MM.1S (cell line): ENCODE measurements around the gene TSPAN1.

Experiments used
- DNase-seq: peaks from one replicate; pipeline ENCODE4 v3.0.0-alpha.2; 2015
- H2AFZ ChIP-seq: fragments of 300-600 bp; sonication (generic); 2 replicates; pipeline ENCODE4 v1.6.0; 2016; ENCODE audit warnings: antibody characterized with exemption, low read length
- H3F3A ChIP-seq: fragments of 300-600 bp; sonication (generic); 2 replicates; pipeline ENCODE4 v1.6.1; 2016; ENCODE audit warnings: mild to moderate bottlenecking, antibody characterized with exemption, low read length, moderate library complexity, mixed read lengths; ENCODE audit not compliant: insufficient read depth
- H3K27ac ChIP-seq: fragments of 300-600 bp; sonication (generic); 2 replicates; pipeline ENCODE4 v1.5.1; 2016; ENCODE audit warnings: mild to moderate bottlenecking, low read length
- H3K27me3 ChIP-seq: fragments of 300-600 bp; sonication (generic); replicated peaks from 2 replicates; pipeline ENCODE4 v1.6.0; 2016; ENCODE audit warnings: low read length; ENCODE audit not compliant: insufficient read depth
- H3K36me3 ChIP-seq: fragments of 300-600 bp; sonication (generic); replicated peaks from 2 replicates; pipeline ENCODE4 v1.6.1; 2016; ENCODE audit warnings: mild to moderate bottlenecking, low read length, mixed read lengths; ENCODE audit not compliant: insufficient read depth
- H3K4me1 ChIP-seq: fragments of 300-600 bp; sonication (generic); 2 replicates; pipeline ENCODE4 v1.6.1; 2016; ENCODE audit warnings: low read length, mixed read lengths
- H3K4me2 ChIP-seq: fragments of 300-600 bp; sonication (generic); 2 replicates; pipeline ENCODE4 v1.6.0; 2016; ENCODE audit warnings: low read depth, low read length
- H3K4me3 ChIP-seq: fragments of 300-600 bp; sonication (generic); 2 replicates; pipeline ENCODE4 v1.5.1; 2016; ENCODE audit warnings: low read length, mixed read lengths
- H3K79me2 ChIP-seq: fragments of 300-600 bp; sonication (generic); 2 replicates; pipeline ENCODE4 v1.6.1; 2016; ENCODE audit warnings: mixed run types, low read length, mixed read lengths
- H3K9ac ChIP-seq: fragments of 300-600 bp; sonication (generic); 2 replicates; pipeline ENCODE4 v1.6.1; 2016; ENCODE audit warnings: low read length, mixed read lengths
- H3K9me2 ChIP-seq: fragments of 300-600 bp; sonication (generic); replicated peaks from 2 replicates; pipeline ENCODE4 v1.6.1; 2016; ENCODE audit warnings: mild to moderate bottlenecking, low read length, mixed read lengths; ENCODE audit not compliant: insufficient read depth
- H3K9me3 ChIP-seq: fragments of 300-600 bp; sonication (generic); replicated peaks from 2 replicates; pipeline ENCODE4 v1.6.1; 2016; ENCODE audit warnings: mild to moderate bottlenecking, low read length, mixed read lengths; ENCODE audit not compliant: insufficient read depth
- H4K20me1 ChIP-seq: fragments of 300-600 bp; sonication (generic); 2 replicates; pipeline ENCODE4 v1.6.1; 2016; ENCODE audit warnings: mild to moderate bottlenecking, low read length, moderate library complexity, mixed read lengths; ENCODE audit not compliant: insufficient read depth
- EZH2 ChIP-seq: fragments of 300-600 bp; sonication (generic); optimal IDR thresholded peaks from 2 replicates; pipeline ENCODE3; 2017; ENCODE audit warnings: low read depth, mild to moderate bottlenecking, antibody characterized with exemption, low read length, mixed read lengths
- EZH2phosphoT487 ChIP-seq: fragments of 300-600 bp; sonication (generic); IDR thresholded peaks from 2 replicates; pipeline ENCODE4 v1.6.1; 2018; ENCODE audit warnings: antibody characterized with exemption, low read length
- TF ChIP-seq, protein P1 (sequence below): fragments of 300-600 bp; sonication (generic); IDR thresholded peaks from 2 replicates; pipeline ENCODE4 v1.5.1; 2016; ENCODE audit warnings: antibody characterized with exemption, low read length, mixed read lengths

Gene TSPAN1

DNA sequence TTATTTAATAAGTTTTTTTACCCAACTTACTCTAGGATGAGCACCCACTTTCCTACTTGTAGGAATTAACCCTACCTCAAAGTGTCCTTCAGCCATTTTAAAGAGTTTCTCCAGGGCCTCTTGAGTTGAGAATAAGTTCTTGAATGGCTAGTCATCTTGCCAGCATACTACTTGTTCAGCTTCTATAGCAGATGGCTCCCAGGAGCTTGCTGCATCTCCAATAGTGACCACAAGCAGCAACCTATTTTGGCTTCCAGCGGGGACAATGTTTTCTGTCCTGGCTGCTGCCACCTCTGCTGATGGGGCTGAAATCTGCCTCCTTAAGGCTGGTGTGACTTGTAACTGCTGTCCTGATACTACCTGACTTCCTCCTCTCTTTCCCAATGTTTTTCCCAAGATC is 21.7 kb upstream of the TSPAN1 start:
- no peaks in the 10 kb centered on the region for H3K36me3 ChIP-seq
- DNase-seq: no peak
- H3K9ac ChIP-seq: no peak overlapping the region
- H3K4me3 ChIP-seq: no peak overlapping the region
- H3K4me2 ChIP-seq: no peak overlapping the region
- H3K27me3 ChIP-seq: no peaks in the 10 kb centered on the region
- H4K20me1 ChIP-seq: no peaks in the 10 kb centered on the region
- H3F3A ChIP-seq: no peaks in the 10 kb centered on the region
- no peak overlapping the region for H2AFZ ChIP-seq
- H3K79me2 ChIP-seq: no peaks in the 10 kb centered on the region
- no peak overlapping the region for H3K27ac ChIP-seq
- no peaks in the 10 kb centered on the region for H3K9me2 ChIP-seq
- peaks cover 5% of the 10 kb centered on the region; the same call in 1 of the 2 replicates for H3K4me1 ChIP-seq
- TF ChIP-seq EZH2phosphoT487: no peak
- no peak for TF ChIP-seq EZH2
- TF ChIP-seq, protein P1, sequence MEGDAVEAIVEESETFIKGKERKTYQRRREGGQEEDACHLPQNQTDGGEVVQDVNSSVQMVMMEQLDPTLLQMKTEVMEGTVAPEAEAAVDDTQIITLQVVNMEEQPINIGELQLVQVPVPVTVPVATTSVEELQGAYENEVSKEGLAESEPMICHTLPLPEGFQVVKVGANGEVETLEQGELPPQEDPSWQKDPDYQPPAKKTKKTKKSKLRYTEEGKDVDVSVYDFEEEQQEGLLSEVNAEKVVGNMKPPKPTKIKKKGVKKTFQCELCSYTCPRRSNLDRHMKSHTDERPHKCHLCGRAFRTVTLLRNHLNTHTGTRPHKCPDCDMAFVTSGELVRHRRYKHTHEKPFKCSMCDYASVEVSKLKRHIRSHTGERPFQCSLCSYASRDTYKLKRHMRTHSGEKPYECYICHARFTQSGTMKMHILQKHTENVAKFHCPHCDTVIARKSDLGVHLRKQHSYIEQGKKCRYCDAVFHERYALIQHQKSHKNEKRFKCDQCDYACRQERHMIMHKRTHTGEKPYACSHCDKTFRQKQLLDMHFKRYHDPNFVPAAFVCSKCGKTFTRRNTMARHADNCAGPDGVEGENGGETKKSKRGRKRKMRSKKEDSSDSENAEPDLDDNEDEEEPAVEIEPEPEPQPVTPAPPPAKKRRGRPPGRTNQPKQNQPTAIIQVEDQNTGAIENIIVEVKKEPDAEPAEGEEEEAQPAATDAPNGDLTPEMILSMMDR: no peak
- no peaks in the 10 kb centered on the region for H3K9me3 ChIP-seq

DNA sequence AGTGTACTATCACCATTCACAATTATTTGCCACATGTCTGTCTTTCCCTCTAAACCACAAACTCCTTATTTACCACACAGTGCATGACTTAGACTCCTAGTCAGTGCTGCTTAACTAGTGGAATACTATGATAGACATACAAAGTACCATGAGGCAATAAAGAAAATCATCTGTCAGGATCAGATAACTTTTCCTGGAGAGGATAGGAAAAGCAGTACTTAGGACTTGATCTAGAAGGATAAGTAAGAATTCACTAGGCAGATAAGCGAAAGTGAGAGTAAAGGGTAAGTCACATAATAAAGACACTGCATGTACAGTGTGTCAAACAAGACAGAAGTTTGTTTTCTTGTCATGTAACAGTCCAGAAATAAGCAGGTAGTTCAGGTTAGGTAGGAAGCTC is 21.2 kb upstream of the TSPAN1 start:
- no peak for DNase-seq
- Histone ChIP-seq H3F3A (no peaks in the 10 kb centered on the region), H4K20me1 (no peaks in the 10 kb centered on the region), H3K4me3 (no peak overlapping the region), H3K27ac (no peak overlapping the region), H3K9me2 (no peaks in the 10 kb centered on the region), H3K9ac (no peak overlapping the region), H3K9me3 (no peaks in the 10 kb centered on the region), H3K79me2 (no peaks in the 10 kb centered on the region), H3K36me3 (no peaks in the 10 kb centered on the region), H2AFZ (no peak overlapping the region), H3K27me3 (no peaks in the 10 kb centered on the region), H3K4me1 (peaks cover 10% of the 10 kb centered on the region; the same call in 1 of the 2 replicates), H3K4me2 (no peak overlapping the region)
- TF ChIP-seq EZH2phosphoT487 (no peak), EZH2 (no peak)
- TF ChIP-seq, protein P1: no peak

DNA sequence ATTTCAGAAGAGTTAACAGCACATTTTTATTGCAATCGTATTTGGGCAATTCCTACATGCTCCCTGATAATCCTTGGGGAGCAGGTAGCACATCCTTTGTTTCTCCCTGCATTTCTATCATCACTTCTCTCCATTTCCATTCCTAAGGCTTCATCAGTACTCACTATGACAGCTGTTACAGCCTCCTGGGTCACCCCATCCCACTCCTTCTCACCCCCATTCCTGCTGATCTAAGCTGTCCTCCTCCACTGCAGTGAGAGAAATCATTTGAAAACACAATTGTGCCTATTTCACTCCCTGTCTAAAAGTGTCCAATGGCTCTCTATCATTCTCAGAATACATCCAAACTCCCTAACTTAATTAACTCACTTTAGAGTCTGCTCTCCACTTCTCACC is 17.0 kb upstream of the TSPAN1 start:
- no peak overlapping the region for H3K4me3 ChIP-seq
- H3K9me2 ChIP-seq: no peaks in the 10 kb centered on the region
- TF ChIP-seq, protein P1: no peak
- TF ChIP-seq EZH2phosphoT487 (no peak), EZH2 (no peak)
- H3F3A ChIP-seq: peaks cover 17% of the 10 kb centered on the region
- H3K27ac ChIP-seq: no peak overlapping the region
- H3K4me1 ChIP-seq: peaks cover 22% of the 10 kb centered on the region
- no peak overlapping the region for H2AFZ ChIP-seq
- DNase-seq: no peak
- no peaks in the 10 kb centered on the region for H3K79me2 ChIP-seq
- no peaks in the 10 kb centered on the region for H3K27me3 ChIP-seq
- no peaks in the 10 kb centered on the region for H4K20me1 ChIP-seq
- no peak overlapping the region for H3K4me2 ChIP-seq
- H3K36me3 ChIP-seq: no peaks in the 10 kb centered on the region
- H3K9ac ChIP-seq: no peak overlapping the region
- no peaks in the 10 kb centered on the region for H3K9me3 ChIP-seq
